Posterior cingulate gyrus (tissue), 11 donors: ENCODE results near the gene PIGR.

Experiments used
- DNase-seq, 10 donors: peaks; one replicate each; pipeline versions ENCODE4 v3.0.0 to v3.0.0-alpha.2; 2020 to 2021; ENCODE audit warnings: mixed read lengths in 3 of 10
- intact Hi-C: fragments of 100-400 bp; cut with DNase I; formaldehyde crosslinking; loops from one replicate; pipeline ENCODE4 v1.15.1; 2023

PIGR gene

GRCh38 chr1:206962272-206962671 is 16.0 kb upstream of the PIGR start:
- DNase-seq: no peak
- intact Hi-C loops: no loop called here

- intact Hi-C loops: no loop called here
- no peak for DNase-seq
Observed at GRCh38 chr1:206961668-206962067, 15.4 kb upstream of the PIGR start.

- intact Hi-C loops: no loop called here
- DNase-seq: no peak
Observed at GRCh38 chr1:206960676-206961386, 14.6 kb upstream of the PIGR start.

- intact Hi-C loops: no loop called here
- DNase-seq: no peak
Observed at GRCh38 chr1:206958144-206958543, 11.9 kb upstream of the PIGR start.

- no peak for DNase-seq
- intact Hi-C loops: no loop called here
Observed at GRCh38 chr1:206957639-206958038, 11.4 kb upstream of the PIGR start.

- intact Hi-C loops: no loop called here
Observed at GRCh38 chr1:206955476-206956451, 9.5 kb upstream of the PIGR start.

GRCh38 chr1:206954459-206955342 is 8.4 kb upstream of the PIGR start:
- intact Hi-C loops: no loop called here

More at GRCh38 chr1:206955476-206956451, 9.5 kb upstream of the PIGR start:
- DNase-seq: no peak

GRCh38 chr1:206953626-206954025 is 7.4 kb upstream of the PIGR start:
- DNase-seq: no peak
- intact Hi-C loops: no loop called here

More at GRCh38 chr1:206954459-206955342, 8.4 kb upstream of the PIGR start:
- no peak for DNase-seq

- DNase-seq: no peak
- intact Hi-C loops: no loop called here
Observed at GRCh38 chr1:206953126-206953525, 6.9 kb upstream of the PIGR start.

- DNase-seq: no peak
- intact Hi-C loops: no loop called here
Observed at GRCh38 chr1:206952171-206952570, 5.9 kb upstream of the PIGR start.

- intact Hi-C loops: no loop called here
- DNase-seq: no peak
Observed at GRCh38 chr1:206951318-206952100, 5.2 kb upstream of the PIGR start.

- no peak for DNase-seq
- intact Hi-C loops: no loop called here
Observed at GRCh38 chr1:206949641-206950040, 3.4 kb upstream of the PIGR start.

- intact Hi-C loops: no loop called here
- DNase-seq: peak in 1 of 10 donors; percentile 83
Observed at GRCh38 chr1:206949208-206949607, 2.9 kb upstream of the PIGR start.

GRCh38 chr1:206947255-206947654 is 989 bp upstream of the PIGR start:
- intact Hi-C loops: no loop called here
- no peak for DNase-seq

- no peak for DNase-seq
- intact Hi-C loops: no loop called here
Observed at GRCh38 chr1:206945779-206946178, 487 bp downstream of the PIGR start.

- intact Hi-C loops: no loop called here
- DNase-seq: no peak
Observed at GRCh38 chr1:206944703-206945102, 1.6 kb downstream of the PIGR start.

- no peak for DNase-seq
- intact Hi-C loops: no loop called here
Observed at GRCh38 chr1:206941766-206942418, 4.4 kb downstream of the PIGR start.

- intact Hi-C loops: no loop called here
- DNase-seq: no peak
Observed at GRCh38 chr1:206940588-206940936, 5.7 kb downstream of the PIGR start.

GRCh38 chr1:206939841-206940587 is 6.3 kb downstream of the PIGR start:
- DNase-seq: no peak
- intact Hi-C loops: no loop called here
